NK-92 (cell line): ENCODE data around the gene BUB1B.
"Not testable (repeated sequence)": the region's sequence is repeated elsewhere in the genome, so short reads cannot be mapped to it uniquely, and the experiment has no call there.

Experiments used
- DNase-seq: peaks from one replicate; lab custom pipeline; 2025; ENCODE audit not compliant: unreplicated experiment; lab: John Stamatoyannopoulos, UW

Gene BUB1B, protein sequence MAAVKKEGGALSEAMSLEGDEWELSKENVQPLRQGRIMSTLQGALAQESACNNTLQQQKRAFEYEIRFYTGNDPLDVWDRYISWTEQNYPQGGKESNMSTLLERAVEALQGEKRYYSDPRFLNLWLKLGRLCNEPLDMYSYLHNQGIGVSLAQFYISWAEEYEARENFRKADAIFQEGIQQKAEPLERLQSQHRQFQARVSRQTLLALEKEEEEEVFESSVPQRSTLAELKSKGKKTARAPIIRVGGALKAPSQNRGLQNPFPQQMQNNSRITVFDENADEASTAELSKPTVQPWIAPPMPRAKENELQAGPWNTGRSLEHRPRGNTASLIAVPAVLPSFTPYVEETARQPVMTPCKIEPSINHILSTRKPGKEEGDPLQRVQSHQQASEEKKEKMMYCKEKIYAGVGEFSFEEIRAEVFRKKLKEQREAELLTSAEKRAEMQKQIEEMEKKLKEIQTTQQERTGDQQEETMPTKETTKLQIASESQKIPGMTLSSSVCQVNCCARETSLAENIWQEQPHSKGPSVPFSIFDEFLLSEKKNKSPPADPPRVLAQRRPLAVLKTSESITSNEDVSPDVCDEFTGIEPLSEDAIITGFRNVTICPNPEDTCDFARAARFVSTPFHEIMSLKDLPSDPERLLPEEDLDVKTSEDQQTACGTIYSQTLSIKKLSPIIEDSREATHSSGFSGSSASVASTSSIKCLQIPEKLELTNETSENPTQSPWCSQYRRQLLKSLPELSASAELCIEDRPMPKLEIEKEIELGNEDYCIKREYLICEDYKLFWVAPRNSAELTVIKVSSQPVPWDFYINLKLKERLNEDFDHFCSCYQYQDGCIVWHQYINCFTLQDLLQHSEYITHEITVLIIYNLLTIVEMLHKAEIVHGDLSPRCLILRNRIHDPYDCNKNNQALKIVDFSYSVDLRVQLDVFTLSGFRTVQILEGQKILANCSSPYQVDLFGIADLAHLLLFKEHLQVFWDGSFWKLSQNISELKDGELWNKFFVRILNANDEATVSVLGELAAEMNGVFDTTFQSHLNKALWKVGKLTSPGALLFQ

DNA sequence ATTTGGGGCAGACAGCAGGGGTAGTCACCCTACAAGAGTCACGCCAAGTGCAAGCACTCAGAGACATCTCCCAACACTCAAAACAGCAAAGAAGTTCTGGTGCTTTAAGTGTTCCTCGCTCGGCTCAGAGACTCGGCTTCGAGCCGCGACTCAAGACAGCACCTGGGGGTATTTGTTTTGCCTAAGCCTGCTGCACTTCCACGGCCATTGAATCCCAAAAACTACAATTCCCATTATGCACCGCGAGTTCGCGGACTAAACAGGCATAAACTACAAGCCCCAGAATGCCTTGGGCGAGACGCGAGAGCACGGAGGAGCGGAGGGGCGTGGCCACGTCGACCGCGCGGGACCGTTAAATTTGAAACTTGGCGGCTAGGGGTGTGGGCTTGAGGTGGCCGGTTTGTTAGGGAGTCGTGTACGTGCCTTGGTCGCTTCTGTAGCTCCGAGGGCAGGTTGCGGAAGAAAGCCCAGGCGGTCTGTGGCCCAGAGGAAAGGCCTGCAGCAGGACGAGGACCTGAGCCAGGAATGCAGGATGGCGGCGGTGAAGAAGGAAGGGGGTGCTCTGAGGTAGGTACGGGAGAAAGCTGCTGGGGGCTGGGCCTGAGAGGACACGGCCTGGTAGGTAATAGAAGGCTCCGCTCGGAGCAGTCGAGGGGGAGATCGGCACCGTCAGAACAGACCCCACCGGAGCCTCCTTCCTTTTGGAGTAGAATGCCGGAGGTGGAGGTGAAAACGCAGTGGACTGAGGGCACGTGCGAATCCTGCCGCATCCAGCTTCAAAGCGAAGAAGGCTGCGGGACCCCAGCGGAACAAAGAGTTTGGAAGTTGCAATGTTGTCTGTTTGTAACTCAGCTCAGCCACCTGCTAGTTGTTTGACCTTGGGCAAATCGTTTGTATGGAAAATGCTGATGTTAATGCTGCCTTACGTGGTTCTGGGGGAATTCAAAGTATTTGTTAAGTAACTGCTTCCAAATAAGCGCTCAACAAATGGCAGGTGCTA is at the start of gene BUB1B:
TSS of gene BUB1B (plus strand) at position 381 of the 1,000 bp plus-strand sequence. CDS start at position 533, 152 bp downstream.
- DNase-seq = peak; percentile 58

DNA sequence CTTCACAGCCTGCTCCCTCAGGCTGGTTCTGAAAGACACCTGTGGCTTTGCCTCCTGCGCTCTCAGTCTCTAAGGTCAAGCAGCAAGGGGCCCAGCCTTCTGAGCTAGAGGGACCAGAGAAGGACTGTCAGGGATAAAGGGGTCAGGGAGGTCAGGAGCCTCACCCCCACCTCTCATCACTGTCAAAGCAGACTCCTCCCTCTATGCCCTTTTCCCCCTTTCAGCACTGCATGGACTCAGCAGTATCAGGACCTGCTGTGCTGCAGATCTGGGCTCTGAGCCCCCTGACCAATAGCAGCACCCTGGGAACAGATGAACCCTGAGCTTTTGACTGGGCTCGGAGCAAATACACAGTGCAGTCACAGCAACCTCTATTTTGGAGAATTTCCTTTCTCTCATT is 49.0 kb upstream of the BUB1B start:
- DNase-seq = no peak

DNA sequence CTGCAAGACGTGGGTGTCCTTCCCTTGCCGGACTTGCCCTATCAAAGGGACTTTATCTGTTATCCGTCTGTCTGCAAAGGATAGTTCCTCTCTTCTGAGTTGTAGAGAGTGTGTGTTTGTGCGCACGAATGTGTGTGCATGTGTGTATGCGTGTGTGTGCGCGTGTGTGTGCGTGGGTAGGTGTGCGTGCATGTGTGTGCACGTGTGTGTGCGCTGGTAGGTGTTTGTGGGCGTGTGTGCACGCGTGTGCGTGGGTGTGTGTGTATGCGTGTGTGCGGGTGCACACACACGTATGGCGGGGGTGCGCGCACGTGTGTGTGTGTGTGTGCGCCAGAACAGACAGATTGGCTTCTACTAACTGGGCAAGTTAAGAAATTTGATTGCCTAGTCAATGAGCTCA is 48.1 kb upstream of the BUB1B start:
- DNase-seq = no peak

DNA sequence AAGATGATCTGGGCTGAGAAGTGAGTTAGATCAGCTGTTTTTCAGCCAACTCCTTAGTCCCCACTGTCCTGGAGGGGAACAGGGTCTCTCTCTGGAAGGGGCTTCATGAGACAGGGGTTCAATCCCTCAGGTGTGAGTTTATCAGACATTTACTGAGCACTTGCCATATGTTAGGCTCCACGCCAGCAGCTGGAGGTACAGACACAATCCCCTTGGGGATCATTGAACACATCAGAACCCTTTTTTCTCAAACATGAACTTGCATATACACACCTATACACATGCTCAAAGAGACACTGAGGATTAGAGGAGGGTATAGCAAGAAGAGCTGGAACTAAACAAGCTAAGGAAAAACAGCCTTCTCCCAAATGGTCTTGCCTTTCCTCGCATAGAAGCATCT is 46.7 kb upstream of the BUB1B start:
- no peak for DNase-seq

DNA sequence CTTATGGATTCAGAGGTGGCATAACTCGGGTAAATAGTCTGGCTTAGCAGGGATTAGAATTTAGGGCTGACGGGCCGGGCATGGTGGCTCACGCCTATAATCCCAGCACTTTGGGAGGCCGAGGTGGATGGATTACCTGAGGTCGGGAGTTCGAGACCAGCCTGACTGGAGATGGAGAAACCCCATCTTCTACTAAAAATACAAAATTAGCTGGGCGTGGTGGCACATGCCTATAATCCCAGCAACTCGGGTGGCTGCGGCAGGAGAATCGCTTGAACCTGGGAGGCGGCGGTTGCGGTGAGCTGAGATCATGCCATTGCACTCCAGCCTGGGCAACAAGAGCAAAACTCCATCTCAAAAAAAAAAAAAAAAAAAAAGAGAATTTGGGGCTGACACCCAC is 45.8 kb upstream of the BUB1B start:
- not testable (repeated sequence) for DNase-seq

DNA sequence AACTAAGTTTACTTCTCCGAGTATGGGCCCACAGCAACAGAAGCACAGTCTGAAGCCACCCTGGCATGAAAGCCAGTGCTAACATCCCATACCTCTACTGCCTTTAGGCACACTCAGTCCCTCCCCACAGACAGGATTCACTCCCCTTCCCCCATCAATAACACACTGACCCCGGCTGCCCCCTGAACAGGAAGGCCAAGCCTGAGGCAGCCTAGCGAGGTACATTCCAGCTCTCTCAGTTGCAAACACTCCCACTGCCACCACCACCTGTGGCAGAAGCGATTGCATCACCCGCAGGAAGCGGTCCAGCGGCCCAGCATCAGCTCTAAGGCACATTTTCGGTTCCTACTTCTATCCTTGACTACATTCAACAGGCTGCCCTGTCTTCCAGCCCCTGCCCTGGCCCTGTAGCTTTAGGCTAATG is 45.2 kb upstream of the BUB1B start:
- no peak for DNase-seq

DNA sequence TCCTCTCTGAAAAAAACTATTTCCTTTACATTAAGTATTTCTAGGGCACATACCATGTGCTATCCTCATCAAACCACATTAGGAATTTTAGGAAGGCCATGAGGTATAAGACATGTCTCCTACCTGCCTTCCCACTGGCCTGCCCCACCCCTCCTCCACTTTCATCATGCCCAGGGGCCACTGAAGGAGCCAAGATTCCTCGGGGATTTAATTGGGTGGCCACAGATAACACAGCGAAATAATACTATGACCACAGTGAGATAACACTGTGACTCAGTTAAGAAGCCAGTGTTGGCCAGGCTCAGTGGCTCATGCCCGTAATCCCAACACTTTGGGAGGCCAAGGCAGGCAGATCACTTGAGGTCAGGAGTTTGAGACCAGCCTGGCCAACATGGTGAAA is 42.4 kb upstream of the BUB1B start:
- no peak for DNase-seq

DNA sequence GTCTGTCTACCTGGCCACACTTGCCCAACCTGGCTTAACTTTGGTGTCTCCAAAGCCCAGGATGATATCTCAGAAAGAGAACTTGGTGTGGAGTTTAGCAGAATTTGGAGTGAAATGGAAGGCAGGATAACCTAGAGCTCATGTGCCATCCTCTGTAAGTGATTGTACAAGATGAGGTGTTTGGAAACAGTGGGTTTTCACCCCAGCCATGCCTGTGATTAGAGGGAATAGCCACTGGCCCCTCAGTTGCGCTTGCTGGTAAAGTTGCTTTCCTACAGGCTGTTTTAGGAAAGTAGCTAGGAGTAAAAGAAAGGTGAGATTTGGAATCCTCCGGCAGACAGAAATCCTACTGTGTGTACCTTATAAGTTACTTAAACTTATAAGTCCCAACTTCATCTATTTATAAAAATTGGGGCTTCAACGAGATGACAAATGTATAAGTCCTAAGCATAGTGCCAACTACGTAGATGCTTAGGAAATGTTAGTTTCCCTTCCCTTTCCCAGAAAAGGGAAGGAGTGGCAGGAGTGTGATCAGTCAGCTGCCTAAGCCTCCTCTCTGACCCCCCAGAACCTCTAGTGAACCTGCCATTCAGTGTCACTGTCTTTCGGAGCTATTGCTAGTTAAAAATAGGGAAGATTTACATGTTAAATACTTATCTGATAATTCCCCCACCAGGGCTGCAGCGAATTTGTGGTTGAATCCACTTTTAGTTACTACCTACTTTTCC is 38.8 kb upstream of the BUB1B start:
- no peak for DNase-seq

DNA sequence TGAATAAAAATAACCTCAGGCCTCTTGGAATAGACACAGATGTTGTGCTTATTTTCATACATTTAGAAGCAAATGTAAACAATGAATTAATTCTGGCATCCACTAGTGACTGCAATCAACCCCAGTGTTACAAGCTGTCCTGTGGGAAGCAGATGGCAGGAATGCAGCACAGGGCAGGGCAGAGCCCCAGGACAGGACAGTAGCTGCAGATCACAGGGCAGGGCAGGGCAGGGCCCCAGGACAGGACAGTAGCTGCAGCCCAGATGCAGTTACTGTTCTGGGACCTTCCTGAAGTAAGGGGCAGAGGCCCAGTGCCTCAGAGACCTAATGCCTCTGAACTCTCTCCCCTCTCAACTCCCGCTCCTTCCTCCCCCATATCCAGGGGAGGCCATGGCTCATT is 37.9 kb upstream of the BUB1B start:
- not testable (repeated sequence) for DNase-seq

DNA sequence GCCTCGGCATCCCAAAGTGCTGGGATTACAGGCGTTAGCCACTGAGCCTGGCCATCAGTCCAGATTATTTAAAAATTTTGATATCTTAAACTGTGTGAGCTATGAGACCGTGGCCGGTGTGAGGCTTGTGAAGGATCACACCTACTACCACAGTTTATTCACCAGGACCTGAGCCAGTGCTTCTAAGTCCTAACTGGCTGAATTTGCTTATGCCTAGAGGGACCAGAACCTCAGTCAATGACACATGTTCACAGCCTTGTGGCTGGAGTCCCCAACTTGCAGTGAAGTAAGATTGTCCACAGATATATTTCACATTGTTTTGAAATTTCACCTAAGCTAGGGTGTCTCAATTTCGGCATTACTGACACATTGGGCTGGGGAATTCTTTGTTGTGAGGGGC is 37.0 kb upstream of the BUB1B start:
- not testable (repeated sequence) for DNase-seq

DNA sequence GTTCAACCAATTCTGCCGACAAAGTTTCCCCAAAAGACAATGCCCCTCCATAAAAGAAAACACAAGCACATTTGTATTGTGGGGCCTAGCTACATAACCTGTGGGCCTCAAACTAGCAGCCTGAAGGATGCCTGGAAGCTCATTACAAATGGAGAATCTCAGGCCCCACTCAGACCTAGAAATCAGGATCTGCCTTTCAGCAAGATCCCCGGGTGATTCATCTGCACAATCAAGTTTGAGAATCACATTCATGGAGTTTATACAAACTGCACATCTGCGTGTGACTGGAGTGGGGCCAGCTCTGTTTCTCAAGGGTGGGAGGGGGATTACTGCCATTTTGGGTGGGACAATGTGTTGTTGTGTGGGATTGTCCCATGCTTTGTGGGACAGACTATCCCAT is 36.5 kb upstream of the BUB1B start:
- DNase-seq = not testable (repeated sequence)

DNA sequence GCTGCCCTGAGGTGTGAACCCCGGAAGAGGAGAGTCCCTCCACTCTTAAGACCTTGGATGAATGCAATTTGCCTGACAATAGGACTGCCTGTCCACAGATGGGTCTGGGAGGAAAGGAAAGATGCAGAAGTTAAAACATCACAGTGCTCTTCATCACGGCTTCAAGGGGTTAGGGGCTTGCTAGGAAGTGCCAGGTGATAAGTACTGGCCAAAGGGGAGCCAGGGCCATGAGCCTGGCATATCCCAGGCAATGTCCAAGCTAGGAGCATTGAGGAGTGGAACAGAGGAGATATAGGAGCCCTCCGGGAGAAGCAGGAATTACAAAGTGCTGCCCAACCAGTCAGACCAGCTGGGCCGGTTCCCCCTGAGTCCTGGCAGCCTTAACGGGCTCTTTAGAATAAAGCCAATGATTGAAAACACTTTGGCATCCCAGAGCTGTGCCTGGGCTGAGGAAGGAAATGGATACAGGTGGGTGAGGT is 36.0 kb upstream of the BUB1B start:
- not testable (repeated sequence) for DNase-seq

DNA sequence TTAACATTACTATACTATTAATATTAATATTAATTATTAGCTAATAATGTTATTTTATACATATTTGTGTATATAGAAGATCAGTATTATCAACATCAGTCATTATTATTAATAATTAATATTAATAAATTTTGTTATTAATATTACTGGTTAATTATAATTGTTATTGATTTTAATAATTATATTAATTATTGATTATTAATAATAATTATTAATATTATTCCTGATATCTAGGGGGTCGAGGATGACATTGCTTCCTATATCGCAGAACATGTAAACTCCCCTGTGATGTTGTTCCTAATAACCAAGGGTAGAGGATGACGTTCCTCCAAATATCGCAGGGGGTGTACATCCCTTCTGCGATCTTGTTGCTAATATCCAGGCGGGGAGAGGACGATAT is 34.9 kb upstream of the BUB1B start:
- no peak for DNase-seq

DNA sequence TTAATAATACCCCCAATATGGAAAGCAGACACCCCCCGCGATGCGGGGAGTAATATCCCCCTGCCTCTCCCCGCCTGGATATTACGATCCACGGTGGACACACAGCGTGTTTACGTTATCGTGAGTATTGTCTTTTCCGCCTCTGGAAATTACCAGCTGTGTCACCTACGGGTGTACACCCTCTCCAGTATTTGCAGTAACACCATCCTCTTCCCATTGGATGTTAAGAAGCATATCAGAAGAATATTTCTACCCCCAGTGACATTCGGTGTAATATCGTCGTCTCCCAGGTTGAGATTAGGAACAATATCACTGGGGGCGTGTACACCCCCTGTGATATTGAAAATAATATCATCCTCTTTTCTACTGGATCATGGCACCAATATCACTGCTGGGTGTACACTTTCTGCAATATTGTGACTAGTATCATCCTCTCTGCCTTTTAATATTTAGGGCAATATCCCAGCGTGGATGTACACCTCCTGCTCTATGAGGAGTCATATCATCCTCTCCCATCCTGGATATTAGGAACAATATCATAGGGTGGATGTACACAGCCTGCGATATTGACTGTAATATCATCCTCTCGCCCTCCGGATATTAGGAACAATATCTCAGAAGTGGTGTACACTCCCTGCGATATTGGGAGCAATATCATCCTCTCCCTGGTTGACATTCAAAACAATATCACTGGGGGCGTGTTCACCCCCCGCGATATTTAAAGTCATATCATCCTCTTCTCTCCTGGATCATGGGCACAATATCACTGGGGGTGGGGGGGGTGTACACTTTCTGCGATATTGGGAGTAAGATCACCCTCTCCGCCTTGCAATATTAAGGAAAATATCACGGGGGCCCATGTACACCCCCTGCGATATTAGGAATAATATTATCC is 31.9 kb upstream of the BUB1B start:
- DNase-seq = no peak

DNA sequence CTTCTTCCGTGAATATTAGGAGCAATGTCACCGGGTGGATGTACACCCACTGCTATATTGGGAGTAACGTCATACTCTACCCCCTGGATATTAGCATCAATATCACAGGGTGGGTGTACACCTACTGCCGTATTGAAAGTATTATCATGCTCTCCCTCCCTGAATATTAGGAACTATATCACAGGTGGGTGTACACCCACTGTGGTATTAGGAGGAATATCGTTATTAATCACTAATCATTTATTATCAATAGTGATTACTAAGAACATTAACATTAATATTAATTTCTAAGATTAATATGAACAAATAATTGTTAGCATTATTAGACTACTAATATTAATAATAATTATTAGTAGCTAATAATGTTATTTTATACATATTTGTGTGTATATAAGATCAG is 30.8 kb upstream of the BUB1B start:
- DNase-seq = no peak

DNA sequence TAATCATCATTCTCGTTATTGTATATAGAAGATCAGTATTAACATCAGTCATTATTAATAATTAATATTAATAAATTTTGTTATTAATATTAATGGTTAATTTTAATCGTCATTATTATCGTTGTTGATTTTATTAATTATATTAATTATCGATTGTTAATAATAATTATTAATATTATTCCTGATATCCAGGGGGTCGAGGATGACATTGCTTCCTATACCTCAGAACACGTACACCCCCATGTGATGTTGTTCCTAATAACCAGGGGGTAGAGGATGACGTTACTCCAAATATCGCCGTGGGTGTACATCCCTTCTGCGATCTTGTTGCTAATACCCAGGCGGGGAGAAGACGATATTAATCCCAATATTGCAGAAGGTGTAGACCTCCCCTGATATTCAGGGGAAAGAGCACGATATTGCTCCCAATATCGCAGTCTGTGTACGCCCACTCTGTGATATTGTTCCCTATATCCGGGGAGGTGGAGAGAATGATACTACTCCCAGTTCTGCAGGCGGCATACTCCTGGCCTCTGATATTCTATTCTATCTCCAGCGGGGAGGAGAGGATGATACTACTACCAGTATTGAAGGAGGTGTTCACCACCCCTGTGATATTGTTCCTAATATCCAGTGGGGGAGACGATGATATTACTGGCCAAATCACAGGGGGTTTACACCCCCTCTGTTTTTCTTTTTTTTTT is 29.9 kb upstream of the BUB1B start:
- DNase-seq = no peak

DNA sequence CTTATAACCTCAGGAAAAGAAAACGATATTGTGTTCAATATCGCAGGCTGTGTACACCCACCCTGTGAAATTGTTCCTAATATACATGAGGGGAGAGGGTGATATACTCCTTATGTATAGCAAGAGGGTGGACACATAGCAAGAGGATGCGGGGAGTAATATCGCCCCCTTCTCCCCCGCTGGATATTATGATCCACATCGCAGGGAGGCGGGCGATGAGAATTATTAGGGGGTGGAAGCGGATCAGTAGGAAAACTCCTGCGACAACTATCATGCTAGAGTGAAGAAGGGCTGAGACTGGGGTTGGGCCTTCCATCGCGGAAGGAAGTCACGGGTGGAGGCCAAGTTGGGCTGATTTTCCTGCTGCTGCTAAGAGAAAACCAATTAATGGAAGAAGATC is 27.3 kb upstream of the BUB1B start:
- no peak for DNase-seq

DNA sequence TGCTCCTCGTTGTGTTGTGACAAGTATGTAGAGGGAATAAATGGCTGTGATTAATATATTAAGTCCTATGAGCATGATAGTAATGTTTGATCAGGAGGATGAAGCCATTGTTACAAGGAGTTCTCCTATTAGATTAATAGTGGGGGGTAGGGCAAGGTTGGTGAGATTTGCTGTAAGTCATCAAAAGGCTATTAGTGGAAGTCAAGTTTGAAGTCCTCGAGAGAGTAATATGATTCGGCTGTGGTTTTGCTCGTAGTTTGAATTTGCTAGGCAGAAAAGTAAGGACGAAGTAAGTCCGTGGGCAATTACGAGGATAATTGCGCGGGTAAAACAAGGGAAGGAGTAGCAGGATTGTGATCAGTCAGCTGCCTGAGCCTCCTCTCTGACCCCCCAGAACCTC is 26.0 kb upstream of the BUB1B start:
- no peak for DNase-seq
